Fibroblast of mammary gland (primary cell): ENCODE data around the gene FOXRED1.
"Not testable (repeated sequence)": the region's sequence is repeated elsewhere in the genome, so short reads cannot be mapped to it uniquely, and the experiment has no call there.

ENCODE experiments used
- DNase-seq: peaks from one replicate; pipeline ENCODE4 v3.0.0-alpha.2; 2010; ENCODE audit warnings: low read depth
- H3K4me3 ChIP-seq: 2 replicates; pipeline ENCODE4 v1.5.1; 2011; ENCODE audit warnings: low read depth, mild to moderate bottlenecking, low read length, moderate library complexity; ENCODE audit not compliant: control insufficient read depth
- TF ChIP-seq, protein P1 (sequence below): conservative IDR thresholded peaks from 2 replicates; pipeline ENCODE4 v1.5.1; 2011; ENCODE audit warnings: low read depth, low read length, inconsistent platforms; ENCODE audit not compliant: control insufficient read depth, insufficient read depth

Gene FOXRED1

DNA sequence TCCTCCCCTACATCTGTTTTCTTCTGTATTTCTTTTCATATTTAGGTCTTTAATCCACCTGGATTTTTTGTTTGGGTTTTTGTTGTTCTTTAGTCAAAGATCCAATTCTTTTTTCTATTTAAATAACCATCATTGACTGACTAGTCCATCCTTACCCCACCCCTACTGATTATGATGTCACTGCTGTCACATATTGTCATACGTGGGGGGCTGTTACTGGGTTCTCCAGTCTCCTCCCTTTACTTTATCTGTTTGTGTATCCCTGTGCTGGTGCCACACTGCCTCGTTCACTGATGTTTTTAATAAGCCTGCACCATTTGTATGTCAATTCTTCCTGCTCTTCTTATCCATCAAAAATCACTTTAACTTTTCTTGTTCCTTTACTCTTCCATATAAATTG, 28.1 kb downstream of the FOXRED1 start:
- no peak for DNase-seq
- TF ChIP-seq, protein P1, sequence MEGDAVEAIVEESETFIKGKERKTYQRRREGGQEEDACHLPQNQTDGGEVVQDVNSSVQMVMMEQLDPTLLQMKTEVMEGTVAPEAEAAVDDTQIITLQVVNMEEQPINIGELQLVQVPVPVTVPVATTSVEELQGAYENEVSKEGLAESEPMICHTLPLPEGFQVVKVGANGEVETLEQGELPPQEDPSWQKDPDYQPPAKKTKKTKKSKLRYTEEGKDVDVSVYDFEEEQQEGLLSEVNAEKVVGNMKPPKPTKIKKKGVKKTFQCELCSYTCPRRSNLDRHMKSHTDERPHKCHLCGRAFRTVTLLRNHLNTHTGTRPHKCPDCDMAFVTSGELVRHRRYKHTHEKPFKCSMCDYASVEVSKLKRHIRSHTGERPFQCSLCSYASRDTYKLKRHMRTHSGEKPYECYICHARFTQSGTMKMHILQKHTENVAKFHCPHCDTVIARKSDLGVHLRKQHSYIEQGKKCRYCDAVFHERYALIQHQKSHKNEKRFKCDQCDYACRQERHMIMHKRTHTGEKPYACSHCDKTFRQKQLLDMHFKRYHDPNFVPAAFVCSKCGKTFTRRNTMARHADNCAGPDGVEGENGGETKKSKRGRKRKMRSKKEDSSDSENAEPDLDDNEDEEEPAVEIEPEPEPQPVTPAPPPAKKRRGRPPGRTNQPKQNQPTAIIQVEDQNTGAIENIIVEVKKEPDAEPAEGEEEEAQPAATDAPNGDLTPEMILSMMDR = no peak
- no peak overlapping the region for H3K4me3 ChIP-seq

DNA sequence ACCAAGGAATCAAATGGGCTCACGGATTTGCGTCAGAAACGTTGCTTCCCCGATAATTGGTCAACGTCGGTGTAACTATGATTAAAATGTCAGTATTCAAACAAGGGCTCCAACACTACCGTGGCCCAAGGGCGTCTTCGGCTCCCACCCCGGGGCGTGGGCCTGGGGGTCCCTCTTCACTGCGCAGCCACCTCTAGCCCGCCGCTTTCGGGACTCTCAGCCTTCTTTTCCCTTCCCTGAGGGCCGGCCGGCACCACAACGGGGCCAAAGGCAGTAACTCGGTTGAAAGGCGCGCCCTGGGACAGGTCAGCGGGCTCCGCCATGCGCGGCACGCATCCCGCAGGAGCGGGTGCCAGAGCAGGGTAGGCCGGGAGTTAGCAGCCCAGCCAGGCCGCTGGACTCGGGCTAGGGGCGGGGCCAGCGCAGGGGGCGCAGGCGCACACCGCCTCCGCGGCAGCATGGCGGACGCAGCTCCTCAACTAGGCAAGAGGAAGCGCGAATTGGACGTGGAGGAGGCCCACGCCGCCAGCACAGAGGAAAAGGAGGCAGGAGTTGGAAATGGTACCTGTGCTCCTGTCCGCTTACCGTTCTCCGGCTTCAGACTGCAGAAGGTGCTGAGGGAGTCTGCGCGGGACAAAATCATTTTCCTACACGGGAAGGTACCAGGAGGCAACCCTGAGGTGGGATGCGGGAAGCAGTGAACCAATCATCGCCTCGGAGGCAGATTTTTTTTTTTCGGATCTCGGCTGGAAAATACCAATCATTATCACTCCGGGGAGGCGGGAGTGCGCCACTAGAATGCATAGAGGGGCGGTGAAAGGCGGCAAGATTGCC, 34.9 kb downstream of the FOXRED1 start, which contains the start of gene DCPS:
DCPS (plus strand) TSS at position 438 of the 834 bp plus-strand sequence; CDS start at position 459, 21 bp downstream.
- H3K4me3 ChIP-seq = peak within 1 kb of the TSS; percentile 87
- TF ChIP-seq, protein P1 = no peak
- DNase-seq = peak; percentile 85

DNA sequence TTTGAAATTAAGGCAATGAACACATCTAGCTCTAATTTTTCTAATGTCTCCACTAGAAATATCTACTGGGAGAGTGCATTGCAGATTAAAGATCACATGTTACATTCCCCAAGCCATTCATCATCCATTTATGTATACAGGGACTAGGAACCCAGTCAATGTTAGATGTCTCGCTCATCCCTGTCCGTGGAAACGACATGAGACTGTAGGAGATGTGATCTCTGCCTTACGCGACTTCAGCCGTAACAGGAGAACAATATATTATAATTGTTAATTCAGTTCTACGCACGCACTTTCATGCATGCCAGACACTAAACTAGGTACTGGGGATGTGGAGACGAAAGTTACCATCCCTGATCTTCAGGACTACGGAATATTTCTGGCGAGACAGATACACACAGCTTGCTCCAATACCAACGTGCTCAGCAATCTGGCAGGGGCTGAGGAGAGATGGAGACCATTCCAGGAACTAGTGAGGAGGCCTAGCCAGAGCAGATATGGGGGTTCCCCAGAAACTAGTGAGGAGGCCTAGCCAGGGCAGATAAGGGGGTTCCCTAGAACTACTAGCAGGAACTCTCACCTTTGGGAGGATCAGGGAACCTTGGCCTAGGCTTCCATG, 35.6 kb downstream of the FOXRED1 start:
- TF ChIP-seq, protein P1 = no peak
- H3K4me3 ChIP-seq = peak overlapping the region; percentile 87
- no peak for DNase-seq

DNA sequence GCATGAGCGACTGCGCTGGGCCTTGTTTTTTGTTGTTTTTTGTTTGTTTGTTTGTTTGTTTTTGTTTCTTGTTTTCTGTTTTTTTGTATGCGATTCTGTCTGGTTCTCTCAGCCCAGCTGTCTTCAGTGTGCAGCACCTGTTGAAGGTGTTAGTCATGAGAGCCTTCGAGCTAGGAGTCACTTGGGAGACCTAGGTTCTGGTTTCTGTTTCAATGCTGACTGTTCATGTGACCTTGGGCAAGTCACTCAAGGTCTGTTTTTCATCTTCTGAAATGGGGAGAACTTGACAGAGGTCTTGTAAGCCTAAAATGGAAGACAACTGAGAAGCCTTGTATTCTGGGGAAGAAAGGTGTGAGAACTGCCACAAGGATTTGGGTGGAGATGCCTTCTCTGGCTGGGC, 36.7 kb downstream of the FOXRED1 start:
- TF ChIP-seq, protein P1 = no peak
- no peak overlapping the region for H3K4me3 ChIP-seq
- no peak for DNase-seq

DNA sequence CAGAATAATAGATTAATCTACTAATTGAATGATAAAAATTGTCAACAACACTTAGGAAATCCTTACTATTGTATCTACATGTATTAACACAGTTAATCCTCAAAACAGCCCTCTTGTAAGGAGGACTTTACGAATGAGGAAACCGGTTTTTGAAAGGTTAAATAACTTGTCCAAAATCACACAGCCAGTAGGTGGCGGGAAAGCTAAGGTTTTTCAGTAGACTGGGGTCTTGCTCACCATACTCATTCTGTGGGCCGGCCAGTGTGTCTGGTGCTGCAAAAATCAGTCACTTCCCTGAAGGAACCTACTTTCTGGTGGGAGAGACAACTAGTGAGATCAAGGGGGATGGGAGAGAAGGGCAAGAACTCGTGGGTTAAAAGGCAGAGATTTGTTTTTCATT, 38.8 kb downstream of the FOXRED1 start:
- H3K4me3 ChIP-seq = no peak overlapping the region
- peak; percentile 69 for DNase-seq

DNA sequence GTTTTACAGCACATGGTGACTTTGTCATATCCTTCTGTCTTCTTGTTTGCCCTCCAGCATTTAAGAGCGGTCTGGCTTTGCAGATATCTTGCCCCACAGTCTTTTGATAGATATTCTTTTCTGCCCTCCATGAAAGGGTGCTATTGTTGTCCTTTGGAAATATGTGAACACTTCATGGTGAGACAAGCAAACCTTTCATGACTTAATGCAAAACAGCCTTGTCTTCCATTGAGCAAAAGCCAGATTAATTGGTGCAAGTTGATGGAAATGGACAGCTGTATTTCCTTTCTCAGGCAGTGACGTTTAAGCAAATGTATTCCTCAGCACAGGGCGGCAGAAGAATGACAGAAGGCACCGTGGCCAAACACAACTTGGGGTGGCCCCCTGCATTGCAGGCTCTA, 39.3 kb downstream of the FOXRED1 start:
- TF ChIP-seq, protein P1 = no peak
- DNase-seq = no peak
- H3K4me3 ChIP-seq = no peak overlapping the region

More for the DNA sequence above, 38.8 kb downstream of the FOXRED1 start:
- TF ChIP-seq, protein P1 = peak; percentile 58

DNA sequence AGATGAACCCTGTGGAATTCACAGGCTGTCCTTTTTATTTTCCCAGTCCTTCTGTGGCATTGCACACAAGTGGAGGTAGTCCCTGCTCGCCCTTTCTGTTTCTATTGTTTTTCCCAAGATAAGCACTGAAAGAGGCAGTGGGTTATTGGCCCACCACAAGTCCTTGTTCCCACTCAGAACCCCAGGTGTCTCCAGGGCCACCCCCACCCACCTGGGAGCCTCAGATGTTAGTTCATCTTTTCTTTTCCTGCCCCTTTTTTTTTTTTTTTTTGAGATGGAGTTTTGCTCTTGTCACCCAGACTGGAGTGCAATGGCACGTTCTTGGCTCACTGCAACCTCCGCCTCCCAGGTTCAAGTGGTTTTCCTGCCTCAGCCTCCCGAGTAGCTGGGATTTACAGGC, 39.8 kb downstream of the FOXRED1 start:
- H3K4me3 ChIP-seq, DNase-seq: not testable (repeated sequence)
